HepG2 (cell line): ENCODE results near the gene SLC22A23. TPM values are rescaled to one million over a fixed set of nuclear protein-coding genes. Genes with fewer than 3 reads are reported as not detected.

Experiments
- AGO1 ChIP-seq: fragments of 200-400 bp; formaldehyde crosslinking; IDR thresholded peaks from 2 replicates; pipeline ENCODE4 v1.6.1; 2017; ENCODE audit warnings: mild to moderate bottlenecking, low read depth, low read length, moderate library complexity; ENCODE audit not compliant: poor library complexity, severe bottlenecking
- ARNT ChIP-seq: fragments of 450-650 bp; IDR thresholded peaks from 2 replicates; pipeline ENCODE4 v1.6.1; 2017
- ATF1 ChIP-seq: IDR thresholded peaks from 2 replicates; pipeline ENCODE4 v1.6.1; 2016; ENCODE audit warnings: mild to moderate bottlenecking, control low read depth
- DNMT3B ChIP-seq: conservative IDR thresholded peaks from 2 replicates; pipeline ENCODE4 v1.6.1; 2016; ENCODE audit warnings: missing biosample characterization, control low read depth
- ELF4 ChIP-seq: sonication (generic); formaldehyde crosslinking; IDR thresholded peaks from 2 replicates; pipeline ENCODE4 v1.5.0; 2020; ENCODE audit warnings: missing genetic modification reagents, mild to moderate bottlenecking, moderate library complexity, borderline replicate concordance
- HNF4G ChIP-seq, 2 experiments: sonication (generic) in 1 of 2; formaldehyde crosslinking in 1 of 2; IDR thresholded peaks; 2 replicates each; pipeline versions ENCODE4 v1.4.0 to v1.6.1; 2011 to 2020; ENCODE audit warnings: borderline replicate concordance in 2 of 2, low read depth in 2 of 2, mild to moderate bottlenecking in 2 of 2, low read length in 1 of 2, missing genetic modification reagents in 1 of 2, moderate library complexity in 1 of 2
- HNRNPUL1 ChIP-seq: fragments of 200-400 bp; formaldehyde crosslinking; IDR thresholded peaks from 2 replicates; pipeline ENCODE4 v1.6.1; 2017; ENCODE audit warnings: low read depth, mild to moderate bottlenecking, low read length, moderate library complexity
- MIER2 ChIP-seq: IDR thresholded peaks from 2 replicates; pipeline ENCODE4 v1.6.1; 2016; ENCODE audit warnings: missing biosample characterization, missing genetic modification reagents
- RFX1 ChIP-seq: fragments of 450-650 bp; IDR thresholded peaks from 2 replicates; pipeline ENCODE4 v1.6.1; 2017
- SAFB2 ChIP-seq: sonication (generic); formaldehyde crosslinking; IDR thresholded peaks from 2 replicates; pipeline ENCODE4 v1.5.1; 2020; ENCODE audit warnings: missing genetic modification reagents, low read depth, mild to moderate bottlenecking, borderline replicate concordance
- SAP130 ChIP-seq: IDR thresholded peaks from 2 replicates; pipeline ENCODE4 v1.6.1; 2016; ENCODE audit warnings: low read depth
- SIN3B ChIP-seq: fragments of 150-350 bp; IDR thresholded peaks from 2 replicates; pipeline ENCODE4 v1.6.1; 2014; ENCODE audit warnings: low read length
- ZBTB21 ChIP-seq: sonication (generic); formaldehyde crosslinking; IDR thresholded peaks from 2 replicates; pipeline ENCODE4 v1.4.0; 2020; ENCODE audit warnings: missing genetic modification reagents
- ZNF180 ChIP-seq: sonication (generic); formaldehyde crosslinking; IDR thresholded peaks from 2 replicates; pipeline ENCODE4 v1.4.0; 2020; ENCODE audit warnings: low read depth, missing genetic modification reagents, borderline replicate concordance
- ZNF543 ChIP-seq: sonication (generic); formaldehyde crosslinking; IDR thresholded peaks from 2 replicates; pipeline ENCODE4 v1.4.0; 2020; ENCODE audit warnings: mild to moderate bottlenecking, missing genetic modification reagents
- ZNF570 ChIP-seq: sonication (generic); formaldehyde crosslinking; IDR thresholded peaks from 2 replicates; pipeline ENCODE4 v1.4.0; 2020; ENCODE audit warnings: mild to moderate bottlenecking, missing genetic modification reagents, borderline replicate concordance
- polyA plus RNA-seq, 8 experiments: library from polyadenylated mRNA; depleted of rRNA in 3 of 8; stranded (reverse) in 7 of 8; unstranded in 1 of 8; fragments of >200 nt; fragmentation: Illumina TruSeq in 4 of 8; extraction: Trizol in 4 of 8; gene quantifications; 2 replicates each; pipeline versions ENCODE4 v1.2.1 to v1.2.3, GENCODE V29; 2011 to 2016; ENCODE audit warnings: low read depth in 4 of 8, missing spikeins in 1 of 8, mixed read lengths in 1 of 8; ENCODE audit not compliant: insufficient read depth in 1 of 8
- total RNA-seq, 5 experiments: library from RNA; depleted of rRNA; stranded (reverse); fragments of >200 nt; fragmentation: Illumina TruSeq; extraction: Trizol; gene quantifications; 2 replicates each; pipeline ENCODE4 v1.2.3, GENCODE V29; 2016; ENCODE audit warnings: low read depth in 1 of 5
- TF ChIP-seq, protein P1 (sequence below): sonication (generic); formaldehyde crosslinking; IDR thresholded peaks from 2 replicates; pipeline ENCODE4 v1.5.1; 2020; ENCODE audit warnings: missing genetic modification reagents, mild to moderate bottlenecking, borderline replicate concordance
- TF ChIP-seq, protein P2 (sequence below): sonication (generic); formaldehyde crosslinking; IDR thresholded peaks from 2 replicates; pipeline ENCODE4 v1.4.0; 2020; ENCODE audit warnings: mild to moderate bottlenecking, missing genetic modification reagents, borderline replicate concordance
- TF ChIP-seq, protein P3 (sequence below): sonication (generic); formaldehyde crosslinking; IDR thresholded peaks from 2 replicates; pipeline ENCODE4 v1.9.0; 2021; ENCODE audit warnings: missing genetic modification reagents, mild to moderate bottlenecking, borderline replicate concordance

Gene SLC22A23
- total and polyA plus RNA-seq, 2 of the 13 experiments (the other 11 are each of a cell fraction or from before 2014, with no cell fraction given), result 11.8 to 17.5 TPM

DNA sequence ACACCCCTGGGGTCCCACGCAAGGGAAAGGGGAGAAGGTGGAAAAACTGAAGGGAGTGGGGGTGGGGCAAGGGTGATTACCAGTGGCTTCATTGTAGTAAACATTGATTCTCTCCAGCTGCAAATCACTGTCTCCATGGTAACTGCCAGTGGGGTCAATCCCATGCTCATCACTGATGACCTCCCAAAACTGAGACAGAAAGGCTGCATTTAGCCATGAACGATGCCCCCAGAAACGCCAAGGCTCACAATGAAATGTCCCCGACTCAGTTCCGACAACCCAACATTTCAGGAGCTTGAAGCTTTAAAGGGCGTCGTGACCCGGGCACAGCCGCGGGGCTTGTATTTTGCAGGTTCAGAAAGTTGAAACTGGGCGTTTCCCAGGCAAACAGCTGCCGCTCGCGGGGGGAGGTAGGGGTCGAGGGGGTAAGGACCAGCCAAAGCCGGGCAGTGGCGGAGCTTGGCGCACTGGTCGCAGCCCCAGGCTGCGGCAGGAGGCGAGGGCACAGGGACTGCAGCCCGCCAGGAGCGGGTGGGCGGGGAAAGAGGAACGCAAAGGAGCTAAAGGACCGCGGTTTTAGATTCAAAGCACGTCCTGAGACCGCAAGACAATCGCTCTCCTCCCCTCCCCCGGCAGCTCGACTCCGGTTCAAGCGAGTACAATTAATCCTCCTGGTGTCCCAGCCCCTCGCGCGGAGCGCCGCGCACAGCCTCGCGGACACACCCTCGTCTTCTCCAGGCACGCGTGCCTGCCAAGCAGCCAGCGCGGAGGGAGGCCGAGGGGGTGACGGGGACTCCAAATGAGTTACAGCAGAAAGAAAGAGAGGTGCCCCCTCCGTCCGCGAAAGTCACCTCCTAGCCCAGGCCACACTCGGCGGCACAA is 230.1 kb downstream of the SLC22A23 start (continued):
- TF ChIP-seq, protein P1, sequence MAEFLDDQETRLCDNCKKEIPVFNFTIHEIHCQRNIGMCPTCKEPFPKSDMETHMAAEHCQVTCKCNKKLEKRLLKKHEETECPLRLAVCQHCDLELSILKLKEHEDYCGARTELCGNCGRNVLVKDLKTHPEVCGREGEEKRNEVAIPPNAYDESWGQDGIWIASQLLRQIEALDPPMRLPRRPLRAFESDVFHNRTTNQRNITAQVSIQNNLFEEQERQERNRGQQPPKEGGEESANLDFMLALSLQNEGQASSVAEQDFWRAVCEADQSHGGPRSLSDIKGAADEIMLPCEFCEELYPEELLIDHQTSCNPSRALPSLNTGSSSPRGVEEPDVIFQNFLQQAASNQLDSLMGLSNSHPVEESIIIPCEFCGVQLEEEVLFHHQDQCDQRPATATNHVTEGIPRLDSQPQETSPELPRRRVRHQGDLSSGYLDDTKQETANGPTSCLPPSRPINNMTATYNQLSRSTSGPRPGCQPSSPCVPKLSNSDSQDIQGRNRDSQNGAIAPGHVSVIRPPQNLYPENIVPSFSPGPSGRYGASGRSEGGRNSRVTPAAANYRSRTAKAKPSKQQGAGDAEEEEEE (CRISPR knock-in tag), result no peak
- no peak for TF ChIP-seq ELF4 (CRISPR knock-in tag)
- TF ChIP-seq ZNF543 (CRISPR knock-in tag), result 0 out of 2 replicates have a peak, but pooled peaks have one; percentile 21
- TF ChIP-seq ARNT, result no peak
- no peak for TF ChIP-seq MIER2 (CRISPR knock-in tag)
- no peak for TF ChIP-seq SIN3B
- TF ChIP-seq RFX1, result no peak
- TF ChIP-seq ZNF570 (CRISPR knock-in tag), result no peak
- TF ChIP-seq HNF4G (IDR thresholded peaks at IDR 0.05; ENCODE audit: borderline replicate concordance, low read depth, low read length), result no peak
- no peak for TF ChIP-seq HNF4G (CRISPR knock-in tag; IDR thresholded peaks at IDR 0.05; ENCODE audit: borderline replicate concordance, low read depth)
- peak; percentile 58 for TF ChIP-seq AGO1
- no peak for TF ChIP-seq ATF1
- no peak for TF ChIP-seq HNRNPUL1
- TF ChIP-seq SAP130 (CRISPR knock-in tag), result no peak
- TF ChIP-seq SAFB2, result 0 out of 2 replicates have a peak, but pooled peaks have one; percentile 63
- TF ChIP-seq DNMT3B (CRISPR knock-in tag), result no peak
- no peak for TF ChIP-seq ZNF180
- no peak for TF ChIP-seq ZBTB21 (CRISPR knock-in tag)
- TF ChIP-seq, protein P2, sequence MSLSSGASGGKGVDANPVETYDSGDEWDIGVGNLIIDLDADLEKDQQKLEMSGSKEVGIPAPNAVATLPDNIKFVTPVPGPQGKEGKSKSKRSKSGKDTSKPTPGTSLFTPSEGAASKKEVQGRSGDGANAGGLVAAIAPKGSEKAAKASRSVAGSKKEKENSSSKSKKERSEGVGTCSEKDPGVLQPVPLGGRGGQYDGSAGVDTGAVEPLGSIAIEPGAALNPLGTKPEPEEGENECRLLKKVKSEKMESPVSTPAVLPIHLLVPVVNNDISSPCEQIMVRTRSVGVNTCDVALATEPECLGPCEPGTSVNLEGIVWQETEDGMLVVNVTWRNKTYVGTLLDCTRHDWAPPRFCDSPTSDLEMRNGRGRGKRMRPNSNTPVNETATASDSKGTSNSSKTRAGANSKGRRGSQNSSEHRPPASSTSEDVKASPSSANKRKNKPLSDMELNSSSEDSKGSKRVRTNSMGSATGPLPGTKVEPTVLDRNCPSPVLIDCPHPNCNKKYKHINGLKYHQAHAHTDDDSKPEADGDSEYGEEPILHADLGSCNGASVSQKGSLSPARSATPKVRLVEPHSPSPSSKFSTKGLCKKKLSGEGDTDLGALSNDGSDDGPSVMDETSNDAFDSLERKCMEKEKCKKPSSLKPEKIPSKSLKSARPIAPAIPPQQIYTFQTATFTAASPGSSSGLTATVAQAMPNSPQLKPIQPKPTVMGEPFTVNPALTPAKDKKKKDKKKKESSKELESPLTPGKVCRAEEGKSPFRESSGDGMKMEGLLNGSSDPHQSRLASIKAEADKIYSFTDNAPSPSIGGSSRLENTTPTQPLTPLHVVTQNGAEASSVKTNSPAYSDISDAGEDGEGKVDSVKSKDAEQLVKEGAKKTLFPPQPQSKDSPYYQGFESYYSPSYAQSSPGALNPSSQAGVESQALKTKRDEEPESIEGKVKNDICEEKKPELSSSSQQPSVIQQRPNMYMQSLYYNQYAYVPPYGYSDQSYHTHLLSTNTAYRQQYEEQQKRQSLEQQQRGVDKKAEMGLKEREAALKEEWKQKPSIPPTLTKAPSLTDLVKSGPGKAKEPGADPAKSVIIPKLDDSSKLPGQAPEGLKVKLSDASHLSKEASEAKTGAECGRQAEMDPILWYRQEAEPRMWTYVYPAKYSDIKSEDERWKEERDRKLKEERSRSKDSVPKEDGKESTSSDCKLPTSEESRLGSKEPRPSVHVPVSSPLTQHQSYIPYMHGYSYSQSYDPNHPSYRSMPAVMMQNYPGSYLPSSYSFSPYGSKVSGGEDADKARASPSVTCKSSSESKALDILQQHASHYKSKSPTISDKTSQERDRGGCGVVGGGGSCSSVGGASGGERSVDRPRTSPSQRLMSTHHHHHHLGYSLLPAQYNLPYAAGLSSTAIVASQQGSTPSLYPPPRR, result no peak
- TF ChIP-seq, protein P3, sequence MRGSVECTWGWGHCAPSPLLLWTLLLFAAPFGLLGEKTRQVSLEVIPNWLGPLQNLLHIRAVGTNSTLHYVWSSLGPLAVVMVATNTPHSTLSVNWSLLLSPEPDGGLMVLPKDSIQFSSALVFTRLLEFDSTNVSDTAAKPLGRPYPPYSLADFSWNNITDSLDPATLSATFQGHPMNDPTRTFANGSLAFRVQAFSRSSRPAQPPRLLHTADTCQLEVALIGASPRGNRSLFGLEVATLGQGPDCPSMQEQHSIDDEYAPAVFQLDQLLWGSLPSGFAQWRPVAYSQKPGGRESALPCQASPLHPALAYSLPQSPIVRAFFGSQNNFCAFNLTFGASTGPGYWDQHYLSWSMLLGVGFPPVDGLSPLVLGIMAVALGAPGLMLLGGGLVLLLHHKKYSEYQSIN (CRISPR knock-in tag), result no peak
